GM23338 (cell line): Measurements from ENCODE around the gene GNA12. TPM values are rescaled to one million over a fixed set of nuclear protein-coding genes. Genes with fewer than 3 reads are reported as not detected.
A peak's percentile ranks its signal among the peaks of the same experiment; 100 is the strongest.

Source experiments
- ATAC-seq: fragments of 200-7000 bp; cut with Tn5 transposase; 3 replicates; pipeline ENCODE4 v1.9.1; 2020
- DNase-seq: peaks from one replicate; pipeline ENCODE4 v3.0.0-alpha.2; 2015; ENCODE audit warnings: low spot score
- H2AFZ ChIP-seq: fragments of 200-600 bp; sonication (generic); 2 replicates; pipeline ENCODE4 v1.8.0; 2016; ENCODE audit warnings: antibody characterized with exemption, mild to moderate bottlenecking, moderate library complexity
- H3F3A ChIP-seq: fragments of 200-600 bp; sonication (generic); replicated peaks from 2 replicates; pipeline ENCODE4 v1.8.0; 2017; ENCODE audit warnings: antibody characterized with exemption, mixed run types, low read depth
- H3K27ac ChIP-seq: fragments of 200-600 bp; sonication (generic); 2 replicates; pipeline ENCODE4 v1.6.1; 2016; ENCODE audit warnings: low read depth
- H3K27me3 ChIP-seq: fragments of 200-600 bp; sonication (generic); 2 replicates; pipeline ENCODE4 v1.8.0; 2016; ENCODE audit warnings: mild to moderate bottlenecking, mixed run types, moderate library complexity; ENCODE audit not compliant: insufficient read depth
- H3K36me3 ChIP-seq: fragments of 200-600 bp; sonication (generic); 2 replicates; pipeline ENCODE4 v1.8.0; 2016; ENCODE audit warnings: mild to moderate bottlenecking; ENCODE audit not compliant: insufficient read depth
- H3K4me1 ChIP-seq: fragments of 200-600 bp; sonication (generic); 2 replicates; pipeline ENCODE4 v1.8.0; 2016; ENCODE audit warnings: mild to moderate bottlenecking, moderate library complexity; ENCODE audit not compliant: insufficient read depth
- H3K4me2 ChIP-seq: fragments of 200-600 bp; sonication (generic); 2 replicates; pipeline ENCODE4 v1.7.1; 2017; ENCODE audit warnings: mixed run types
- H3K4me3 ChIP-seq: fragments of 200-600 bp; sonication (generic); 2 replicates; pipeline ENCODE4 v1.6.1; 2016; ENCODE audit warnings: mixed run types
- H3K79me2 ChIP-seq: fragments of 200-600 bp; sonication (generic); replicated peaks from 2 replicates; pipeline ENCODE4 v1.8.0; 2017; ENCODE audit warnings: mild to moderate bottlenecking; ENCODE audit not compliant: insufficient read depth
- H3K9me2 ChIP-seq: fragments of 200-600 bp; sonication (generic); 2 replicates; pipeline ENCODE4 v1.8.0; 2017; ENCODE audit not compliant: insufficient read depth
- H4K20me1 ChIP-seq: fragments of 200-600 bp; sonication (generic); replicated peaks from 2 replicates; pipeline ENCODE4 v1.8.0; 2017; ENCODE audit warnings: mild to moderate bottlenecking; ENCODE audit not compliant: insufficient read depth
- H3K27ac Mint-ChIP-seq: 2 replicates; pipeline ENCODE4 v1.8.0; 2020; ENCODE audit warnings: inconsistent platforms, mild to moderate bottlenecking, moderate library complexity, mixed read lengths
- H3K27me3 Mint-ChIP-seq: 3 replicates; pipeline ENCODE4 v1.8.0; 2022; ENCODE audit warnings: low read depth, mild to moderate bottlenecking, moderate library complexity, mixed read lengths, inconsistent platforms; ENCODE audit not compliant: insufficient read depth, poor library complexity
- H3K36me3 Mint-ChIP-seq: 3 replicates; pipeline ENCODE4 v1.8.0; 2021; ENCODE audit warnings: low read depth, mild to moderate bottlenecking, inconsistent platforms, moderate library complexity, mixed read lengths
- H3K4me1 Mint-ChIP-seq: 3 replicates; pipeline ENCODE4 v1.8.0; 2020; ENCODE audit warnings: mild to moderate bottlenecking, inconsistent platforms, mixed read lengths
- H3K4me3 Mint-ChIP-seq: 3 replicates; pipeline ENCODE4 v1.8.0; 2021; ENCODE audit warnings: moderate library complexity, mild to moderate bottlenecking, inconsistent platforms, mixed read lengths
- H3K9me3 Mint-ChIP-seq: 3 replicates; pipeline ENCODE4 v1.8.0; 2020; ENCODE audit warnings: moderate library complexity, mild to moderate bottlenecking, inconsistent platforms, mixed read lengths
- CREB1 ChIP-seq: fragments of 250-450 bp; sonication (Bioruptor Pico); IDR thresholded peaks from 2 replicates; pipeline ENCODE4 v1.5.0; 2020; ENCODE audit warnings: low read depth, mild to moderate bottlenecking, moderate library complexity
- CTCF ChIP-seq, 2 experiments: fragments of 200-600 bp in 1 of 2; sonication (generic) in 1 of 2; conservative IDR thresholded peaks; 2 replicates each; pipeline versions ENCODE4 v1.5.1 to v1.6.1; 2016 to 2017; ENCODE audit warnings: antibody characterized with exemption in 2 of 2, low read depth in 2 of 2, mild to moderate bottlenecking in 2 of 2, moderate library complexity in 1 of 2
- ETS1 ChIP-seq: IDR thresholded peaks from 2 replicates; pipeline ENCODE4 v1.6.1; 2016; ENCODE audit warnings: antibody characterized with exemption
- EZH2 ChIP-seq: fragments of 200-600 bp; sonication (generic); IDR thresholded peaks from one replicate; pipeline ENCODE4 v1.8.0; 2017; ENCODE audit warnings: antibody characterized with exemption, mild to moderate bottlenecking, low read depth; ENCODE audit not compliant: unreplicated experiment
- EZH2phosphoT487 ChIP-seq: fragments of 200-600 bp; sonication (generic); IDR thresholded peaks from one replicate; pipeline ENCODE4 v1.8.1; 2018; ENCODE audit warnings: antibody characterized with exemption; ENCODE audit not compliant: unreplicated experiment
- JUNB ChIP-seq: IDR thresholded peaks from one replicate; pipeline ENCODE4 v1.6.1; 2016; ENCODE audit warnings: antibody characterized with exemption; ENCODE audit not compliant: unreplicated experiment
- NANOG ChIP-seq: IDR thresholded peaks from 2 replicates; pipeline ENCODE4 v1.6.1; 2016; ENCODE audit warnings: antibody characterized with exemption, borderline replicate concordance
- POLR2AphosphoS5 ChIP-seq: IDR thresholded peaks from 2 replicates; pipeline ENCODE4 v1.6.1; 2016; ENCODE audit warnings: antibody characterized with exemption, low read depth
- STAT1 ChIP-seq: IDR thresholded peaks from one replicate; pipeline ENCODE4 v1.6.1; 2016; ENCODE audit warnings: antibody characterized with exemption; ENCODE audit not compliant: unreplicated experiment
- ZNF114 ChIP-seq: fragments of 250-450 bp; sonication (Bioruptor Pico); IDR thresholded peaks from 2 replicates; pipeline ENCODE4 v1.5.0; 2020; ENCODE audit warnings: mild to moderate bottlenecking, moderate library complexity
- ZNF331 ChIP-seq: fragments of 250-450 bp; sonication (Bioruptor Pico); IDR thresholded peaks from 2 replicates; pipeline ENCODE4 v1.5.0; 2020; ENCODE audit warnings: low read depth, mild to moderate bottlenecking, moderate library complexity
- polyA plus RNA-seq: library from polyadenylated mRNA; unstranded; fragments of >200 nt; fragmentation: Nextera tagmentation; extraction: Ambion mirVana; gene quantifications from 2 replicates; pipeline ENCODE4 v1.2.1, GENCODE V29; 2016
- total RNA-seq: library from RNA; depleted of rRNA; stranded (reverse); fragments of >200 nt; shearing (Covaris generic); gene quantifications from 2 replicates; pipeline ENCODE4 v1.2.3, GENCODE V29; 2014

GNA12 gene
- total and polyA plus RNA-seq, 2 experiments from 2014 or later = 24.0 to 87.7 TPM

GRCh38 chr7:2805213-2805944 lies 38.7 kb downstream of the GNA12 start (continued):
- TF ChIP-seq CTCF (conservative IDR thresholded peaks at IDR 0.05; ENCODE audit: low read depth in 2 of 2) (no peak), POLR2AphosphoS5 (no peak), ZNF331 (no peak), NANOG (no peak), ETS1 (no peak), STAT1 (no peak), EZH2 (no peak), CREB1 (CRISPR knock-in tag) (no peak)

- Histone ChIP-seq H4K20me1 (peaks cover 4% of the 10 kb centered on the region; the same call in 1 of the 2 replicates), H3K4me1 (peaks cover 68% of the 10 kb centered on the region), H3K27ac (peak overlapping the region; percentile 61; the same call in 1 of the 2 replicates), H3K27me3 (no peaks in the 10 kb centered on the region), H3K9me2 (no peaks in the 10 kb centered on the region), H3K36me3 (no peaks in the 10 kb centered on the region), H3F3A (no peaks in the 10 kb centered on the region), H2AFZ (no peak overlapping the region), H3K4me2 (peak overlapping the region; percentile 56), H3K4me3 (no peak overlapping the region), H3K79me2 (peaks cover 100% of the 10 kb centered on the region)
- Mint-ChIP-seq H3K27ac (peak overlapping the region; percentile 32; the same call in 1 of the 2 replicates), H3K36me3 (no peaks in the 10 kb centered on the region), H3K4me3 (no peak overlapping the region; the same call in 2 of the 3 replicates), H3K27me3 (peaks cover 2% of the 10 kb centered on the region), H3K9me3 (no peaks in the 10 kb centered on the region), H3K4me1 (peaks cover 78% of the 10 kb centered on the region)
- no peak for DNase-seq
- no peak for ATAC-seq
- 0 out of 2 replicates have a peak, but pooled peaks have one; percentile 40 for TF ChIP-seq ZNF114 (CRISPR knock-in tag)
- TF ChIP-seq CTCF (conservative IDR thresholded peaks at IDR 0.05; ENCODE audit: low read depth in 2 of 2) = peak; percentile 22 to 28; a peak in 1 of 4 replicates
- TF ChIP-seq JUNB = no peak
- no peak for TF ChIP-seq EZH2phosphoT487
These were observed 39.8 kb downstream of the GNA12 start for GRCh38 chr7:2804227-2804763.
